Type B pancreatic cell (in vitro differentiated cells): ENCODE results near the gene TNFRSF19. TPM values are rescaled to one million over a fixed set of nuclear protein-coding genes. Genes with fewer than 3 reads are reported as not detected.
"Not testable (repeated sequence)": the region's sequence is repeated elsewhere in the genome, so short reads cannot be mapped to it uniquely, and the experiment has no call there.

Experiments used
- DNase-seq: peaks from one replicate; pipeline ENCODE4 v3.0.0; 2021; ENCODE audit warnings: mixed read lengths; ENCODE audit not compliant: unreplicated experiment; ENCODE audit errors: extremely low spot score
- H3K27ac Mint-ChIP-seq: 2 replicates; pipeline ENCODE4 v1.8.0; 2021; ENCODE audit warnings: mild to moderate bottlenecking, mixed read lengths
- H3K27me3 Mint-ChIP-seq: 2 replicates; pipeline ENCODE4 v1.8.0; 2021; ENCODE audit warnings: mixed read lengths
- H3K36me3 Mint-ChIP-seq: 2 replicates; pipeline ENCODE4 v1.8.0; 2021; ENCODE audit warnings: mixed read lengths
- H3K4me1 Mint-ChIP-seq: one replicate; pipeline ENCODE4 v1.8.0; 2021; ENCODE audit warnings: mixed read lengths; ENCODE audit not compliant: unreplicated experiment
- H3K4me3 Mint-ChIP-seq: 2 replicates; pipeline ENCODE4 v1.8.0; 2021; ENCODE audit warnings: mild to moderate bottlenecking, mixed read lengths
- H3K9me3 Mint-ChIP-seq: 2 replicates; pipeline ENCODE4 v1.8.0; 2021; ENCODE audit warnings: mixed read lengths
- long read RNA-seq: library from polyadenylated mRNA; unstranded; transcript quantifications from one replicate; pipeline ENCODE4 v2.0.0, GENCODE V29; 2020
- total RNA-seq: library from RNA; stranded (reverse); gene quantifications from 2 replicates; pipeline ENCODE4 v1.2.1, GENCODE V29; 2021; ENCODE audit warnings: low replicate concordance
- TF ChIP-seq, protein P1 (sequence below): fragments of 200-600 bp; sonication (generic); conservative IDR thresholded peaks from 2 replicates; pipeline ENCODE4 v1.5.0; 2021; ENCODE audit warnings: antibody characterized with exemption, mild to moderate bottlenecking

TNFRSF19 gene, protein sequence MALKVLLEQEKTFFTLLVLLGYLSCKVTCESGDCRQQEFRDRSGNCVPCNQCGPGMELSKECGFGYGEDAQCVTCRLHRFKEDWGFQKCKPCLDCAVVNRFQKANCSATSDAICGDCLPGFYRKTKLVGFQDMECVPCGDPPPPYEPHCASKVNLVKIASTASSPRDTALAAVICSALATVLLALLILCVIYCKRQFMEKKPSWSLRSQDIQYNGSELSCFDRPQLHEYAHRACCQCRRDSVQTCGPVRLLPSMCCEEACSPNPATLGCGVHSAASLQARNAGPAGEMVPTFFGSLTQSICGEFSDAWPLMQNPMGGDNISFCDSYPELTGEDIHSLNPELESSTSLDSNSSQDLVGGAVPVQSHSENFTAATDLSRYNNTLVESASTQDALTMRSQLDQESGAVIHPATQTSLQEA
- 60.6 and 64.4 TPM in 2 replicates for total RNA-seq
- long read RNA-seq, full-length matches to known transcripts = 40 of 126 reads
- long read RNA-seq, partial matches to known transcripts = 42 of 126 reads
- long read RNA-seq, other reads (novel, unspliced or antisense) = 44 of 126 reads

DNA sequence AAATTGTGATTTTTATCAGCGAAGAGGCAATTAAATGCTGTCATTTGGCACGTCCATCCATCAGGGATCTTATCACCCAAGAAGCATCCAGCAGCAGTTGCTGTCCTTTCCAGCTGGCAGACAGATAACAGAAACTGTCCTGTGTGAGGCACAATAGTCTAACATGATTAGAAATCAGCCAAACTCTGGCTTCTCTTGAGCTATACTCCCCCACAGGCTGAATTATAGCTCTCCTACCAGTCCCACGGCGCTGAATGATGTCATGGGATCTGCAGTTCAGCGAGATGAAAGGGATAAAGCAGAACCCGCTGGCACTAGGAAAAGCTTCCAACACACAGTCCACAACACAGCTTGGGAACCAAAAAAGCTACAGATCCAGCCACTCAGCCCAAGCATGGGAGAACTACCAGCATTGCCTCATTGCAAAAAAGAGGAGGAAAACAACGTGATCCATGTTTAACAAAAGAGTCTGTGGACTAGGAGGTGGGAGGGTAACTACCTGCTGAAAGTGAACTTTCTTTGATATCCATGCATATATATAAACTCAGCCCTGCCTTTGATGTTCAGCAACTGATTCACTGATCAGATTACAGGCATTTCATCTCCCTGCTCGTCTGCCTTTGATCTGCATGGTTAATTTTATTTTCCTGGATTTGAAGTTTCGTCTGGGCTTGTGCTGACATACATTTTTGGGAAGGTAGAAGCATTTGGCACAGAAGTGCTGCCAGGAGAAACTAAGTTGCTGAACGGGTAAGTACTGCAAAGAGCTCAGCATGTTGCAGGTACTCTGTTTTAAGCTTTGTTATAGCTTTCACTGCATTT is at the start of gene TNFRSF19:
Gene TNFRSF19, plus strand, starts transcription at position 314 of the 822 bp plus-strand sequence. CDS start 19,772 bp downstream, outside the sequence.
- TF ChIP-seq, protein P1, sequence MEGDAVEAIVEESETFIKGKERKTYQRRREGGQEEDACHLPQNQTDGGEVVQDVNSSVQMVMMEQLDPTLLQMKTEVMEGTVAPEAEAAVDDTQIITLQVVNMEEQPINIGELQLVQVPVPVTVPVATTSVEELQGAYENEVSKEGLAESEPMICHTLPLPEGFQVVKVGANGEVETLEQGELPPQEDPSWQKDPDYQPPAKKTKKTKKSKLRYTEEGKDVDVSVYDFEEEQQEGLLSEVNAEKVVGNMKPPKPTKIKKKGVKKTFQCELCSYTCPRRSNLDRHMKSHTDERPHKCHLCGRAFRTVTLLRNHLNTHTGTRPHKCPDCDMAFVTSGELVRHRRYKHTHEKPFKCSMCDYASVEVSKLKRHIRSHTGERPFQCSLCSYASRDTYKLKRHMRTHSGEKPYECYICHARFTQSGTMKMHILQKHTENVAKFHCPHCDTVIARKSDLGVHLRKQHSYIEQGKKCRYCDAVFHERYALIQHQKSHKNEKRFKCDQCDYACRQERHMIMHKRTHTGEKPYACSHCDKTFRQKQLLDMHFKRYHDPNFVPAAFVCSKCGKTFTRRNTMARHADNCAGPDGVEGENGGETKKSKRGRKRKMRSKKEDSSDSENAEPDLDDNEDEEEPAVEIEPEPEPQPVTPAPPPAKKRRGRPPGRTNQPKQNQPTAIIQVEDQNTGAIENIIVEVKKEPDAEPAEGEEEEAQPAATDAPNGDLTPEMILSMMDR = no peak
- H3K4me1 Mint-ChIP-seq = peaks cover 30% of the 10 kb centered on the region
- DNase-seq = no peak
- peak within 1 kb of the TSS; percentile 88 for H3K4me3 Mint-ChIP-seq
- H3K36me3 Mint-ChIP-seq = no peaks in the 10 kb centered on the region
- no peaks in the 10 kb centered on the region for H3K27me3 Mint-ChIP-seq
- H3K27ac Mint-ChIP-seq = peak within 1 kb of the TSS; percentile 80
- no peaks in the 10 kb centered on the region for H3K9me3 Mint-ChIP-seq

DNA sequence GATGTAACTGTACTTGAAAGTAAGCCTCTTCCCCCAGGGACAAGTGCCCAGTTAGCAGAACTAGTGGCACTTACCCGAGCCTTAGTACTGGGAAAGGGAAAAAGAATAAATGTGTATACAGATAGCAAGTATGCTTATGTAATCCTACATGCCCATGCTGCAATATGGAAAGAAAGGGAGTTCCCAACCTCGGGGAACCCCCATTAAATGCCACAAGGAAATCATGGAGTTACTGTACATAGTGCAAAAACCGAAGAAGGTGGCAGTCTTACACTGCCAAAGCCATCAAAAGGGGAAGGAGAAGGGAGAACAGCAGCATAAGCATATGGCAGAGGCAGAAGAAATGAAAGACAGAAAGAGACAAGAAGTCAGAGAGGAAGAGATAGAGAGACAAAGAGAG is 40.3 kb upstream of the TNFRSF19 start:
- Mint-ChIP-seq H3K4me3 (peak overlapping the region; percentile 6), H3K9me3 (peaks cover 15% of the 10 kb centered on the region)
- not testable (repeated sequence) for H3K36me3 Mint-ChIP-seq, DNase-seq, H3K27ac Mint-ChIP-seq, H3K4me1 Mint-ChIP-seq, H3K27me3 Mint-ChIP-seq

DNA sequence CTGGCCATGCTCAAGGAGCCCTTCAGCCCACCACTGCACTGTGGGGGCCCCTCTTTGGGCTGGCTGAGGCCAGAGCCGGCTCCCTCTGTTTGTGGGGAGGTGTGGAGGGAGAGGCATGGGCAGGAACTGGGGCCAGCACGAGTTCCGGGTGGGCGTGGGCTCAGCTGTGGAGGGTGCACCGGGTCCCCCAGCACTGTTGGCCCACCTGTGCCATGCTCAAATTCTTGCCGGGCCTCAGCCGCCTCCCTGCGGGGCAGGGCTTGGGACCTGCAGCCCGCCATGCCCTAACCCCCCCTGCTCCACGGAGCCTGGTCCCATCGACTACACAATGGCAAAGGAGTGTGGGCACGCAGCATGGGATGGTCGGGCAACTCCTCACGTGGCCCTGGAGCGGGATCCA is 38.8 kb upstream of the TNFRSF19 start:
- TF ChIP-seq, protein P1 = no peak
- H3K4me3 Mint-ChIP-seq = no peak overlapping the region
- H3K4me1 Mint-ChIP-seq = peaks cover 4% of the 10 kb centered on the region
- H3K27me3 Mint-ChIP-seq = no peaks in the 10 kb centered on the region
- no peak for DNase-seq
- no peaks in the 10 kb centered on the region for H3K36me3 Mint-ChIP-seq
- H3K27ac Mint-ChIP-seq = no peak overlapping the region
- peaks cover 10% of the 10 kb centered on the region for H3K9me3 Mint-ChIP-seq

DNA sequence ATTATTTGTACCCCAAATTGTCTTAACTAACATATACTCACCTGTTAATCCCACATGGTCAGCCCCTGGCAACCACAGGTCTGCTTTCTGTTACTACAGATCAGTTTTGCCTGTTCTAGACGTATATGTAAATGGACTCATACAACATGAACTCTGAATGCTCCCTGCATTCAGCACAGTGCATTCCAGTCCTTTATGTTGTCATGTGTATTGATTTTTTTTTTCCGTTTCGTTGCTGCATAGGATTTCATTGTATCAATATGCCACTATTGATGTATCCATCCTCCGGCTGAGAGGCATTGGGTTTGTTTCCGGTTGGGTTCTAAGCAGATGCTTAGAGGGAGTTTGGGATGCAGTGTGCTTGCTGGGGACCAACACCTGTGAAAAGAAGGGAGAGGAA is 36.1 kb upstream of the TNFRSF19 start:
- no peaks in the 10 kb centered on the region for H3K36me3 Mint-ChIP-seq
- H3K4me1 Mint-ChIP-seq = peaks cover 4% of the 10 kb centered on the region
- no peak overlapping the region for H3K27ac Mint-ChIP-seq
- H3K9me3 Mint-ChIP-seq = no peaks in the 10 kb centered on the region
- DNase-seq = no peak
- no peaks in the 10 kb centered on the region for H3K27me3 Mint-ChIP-seq
- H3K4me3 Mint-ChIP-seq = no peak overlapping the region
- TF ChIP-seq, protein P1 = no peak

DNA sequence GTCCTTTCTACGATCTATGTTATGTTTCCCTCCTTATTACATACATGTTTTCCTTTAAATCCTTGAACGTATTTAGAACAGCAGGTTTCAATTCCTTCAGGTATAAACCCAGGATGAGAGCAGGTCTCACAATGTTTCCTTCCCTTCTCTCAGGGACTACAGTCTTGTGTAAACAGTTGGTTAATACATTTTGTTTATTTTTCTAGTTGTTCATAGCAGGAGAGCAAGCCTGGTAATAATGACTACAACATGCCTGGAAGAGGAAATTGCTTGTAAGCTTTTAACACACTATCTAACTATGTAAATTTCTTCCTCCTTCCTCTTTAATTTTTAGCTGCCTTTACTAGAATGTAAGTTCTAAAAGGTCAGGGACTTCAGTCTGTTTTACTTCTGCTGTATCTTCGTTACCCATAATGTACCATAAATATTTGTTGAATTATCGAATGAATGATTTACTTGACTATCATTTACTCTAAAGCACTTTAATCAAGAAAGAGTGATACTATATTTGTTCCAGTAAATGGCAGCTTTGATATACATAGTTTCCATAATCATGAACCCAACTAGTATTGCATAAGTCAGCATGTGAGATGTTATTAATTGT is 28.9 kb upstream of the TNFRSF19 start:
- no peak for DNase-seq
- Mint-ChIP-seq H3K36me3 (no peaks in the 10 kb centered on the region), H3K27me3 (no peaks in the 10 kb centered on the region), H3K4me3 (no peak overlapping the region), H3K4me1 (peaks cover 5% of the 10 kb centered on the region), H3K27ac (no peak overlapping the region), H3K9me3 (peaks cover 7% of the 10 kb centered on the region)
- TF ChIP-seq, protein P1 = no peak
